Anterior cingulate cortex (tissue), 58 donors: ENCODE results near the gene SEBOX.

Experiments
- DNase-seq, 58 donors: peaks; one replicate each; lab custom pipeline; 2025; lab: John Stamatoyannopoulos, UW

The SEBOX gene

DNA sequence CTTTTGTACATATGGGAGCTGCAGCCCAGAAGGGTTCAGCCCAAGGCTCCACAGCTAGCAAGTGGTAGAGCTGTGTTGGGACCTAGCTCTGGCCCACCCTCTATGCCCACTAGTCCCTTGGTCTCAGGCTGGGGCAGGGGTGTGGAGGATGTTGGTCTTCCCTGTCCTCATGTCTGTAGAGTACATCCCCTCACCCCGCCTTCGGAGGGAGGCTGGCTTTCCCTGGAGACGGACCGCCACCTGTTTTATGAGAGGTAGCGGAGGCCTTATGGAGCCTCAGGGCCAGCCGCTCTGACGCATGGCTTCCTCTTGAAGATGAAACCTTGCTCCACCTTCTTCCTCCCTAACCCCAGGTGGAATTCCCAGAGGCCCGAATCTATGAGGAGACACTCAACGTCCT is 21.0 kb downstream of the SEBOX start:
- no peak for DNase-seq

DNA sequence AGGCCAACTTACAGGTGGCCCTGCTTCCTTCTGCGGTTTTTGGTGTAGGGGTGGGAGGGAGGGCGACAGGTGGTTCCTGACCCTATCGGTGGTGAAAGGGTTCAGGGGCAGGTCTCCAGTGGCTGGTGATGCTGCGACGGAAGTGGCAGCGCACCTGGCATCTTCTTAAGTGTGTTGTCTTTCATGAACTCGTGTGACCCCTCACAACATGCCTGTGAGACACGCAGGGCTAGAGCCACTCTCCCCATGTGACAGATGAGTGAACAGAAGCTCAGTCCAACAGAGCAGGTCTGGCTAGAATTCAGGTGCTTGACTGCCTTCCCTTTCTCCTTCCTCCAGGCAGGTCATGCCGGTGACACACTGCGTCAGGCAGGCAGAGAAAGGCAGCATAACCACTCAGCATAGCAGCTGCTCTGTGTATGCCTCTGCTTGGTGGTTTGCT is 21.5 kb downstream of the SEBOX start:
- DNase-seq, result no peak

DNA sequence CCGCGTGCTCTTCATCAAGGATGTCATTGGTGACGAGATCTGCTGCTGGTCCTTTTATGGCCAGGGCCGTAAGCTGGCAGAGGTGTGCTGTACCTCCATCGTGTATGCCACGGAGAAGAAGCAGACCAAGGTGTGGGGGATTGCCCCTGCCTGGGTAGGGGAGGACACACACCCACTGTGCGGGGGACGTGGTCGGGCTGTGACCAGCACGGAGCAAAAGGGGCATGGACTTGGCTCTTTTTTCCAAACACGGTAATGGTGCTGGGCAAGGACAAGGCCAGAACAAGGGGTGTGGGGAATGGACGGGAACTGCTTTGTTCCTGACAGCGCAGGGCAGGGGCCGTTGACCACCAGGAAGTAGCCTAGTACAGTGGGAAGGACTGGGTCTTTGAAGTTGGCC is 22.7 kb downstream of the SEBOX start:
- DNase-seq, result no peak

DNA sequence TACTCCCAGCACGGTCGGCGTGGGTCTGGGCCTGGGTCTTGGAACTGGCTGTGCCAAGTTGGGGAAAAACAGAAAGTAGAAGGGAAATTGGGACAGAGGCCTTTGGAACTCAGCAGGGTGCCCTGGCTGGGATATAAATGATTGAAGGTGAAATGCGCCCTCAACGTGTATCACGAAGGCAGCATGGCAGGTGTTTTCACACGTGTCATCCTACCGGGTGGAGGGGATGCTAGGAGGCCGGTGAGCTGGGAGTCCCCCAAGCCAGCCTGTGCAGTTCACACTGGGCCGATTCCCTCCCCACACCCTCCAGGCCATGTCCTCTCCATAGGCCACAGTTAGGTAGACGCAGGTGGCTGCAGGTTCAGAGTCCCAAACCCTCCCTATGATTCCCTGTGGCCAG is 23.5 kb downstream of the SEBOX start:
- no peak for DNase-seq

DNA sequence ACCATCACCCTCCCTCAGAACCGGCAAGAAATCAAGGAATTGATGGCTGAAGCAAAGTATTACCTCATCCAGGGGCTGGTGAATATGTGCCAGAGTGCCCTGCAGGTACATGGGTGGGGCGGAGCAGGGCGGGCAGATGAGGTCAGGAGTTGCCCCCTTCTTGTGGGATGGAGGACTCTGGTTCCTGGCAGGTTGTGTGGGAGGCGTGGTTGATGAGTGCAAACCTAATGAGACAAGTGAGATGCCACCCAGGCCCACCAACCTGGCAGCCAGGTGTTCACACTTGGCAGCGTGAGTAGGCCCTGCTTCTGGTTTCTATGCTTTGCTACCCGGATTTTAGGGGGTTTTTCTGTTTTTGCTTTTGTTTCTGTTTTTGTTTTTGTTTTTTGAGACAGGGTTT is 24.6 kb downstream of the SEBOX start:
- no peak for DNase-seq

DNA sequence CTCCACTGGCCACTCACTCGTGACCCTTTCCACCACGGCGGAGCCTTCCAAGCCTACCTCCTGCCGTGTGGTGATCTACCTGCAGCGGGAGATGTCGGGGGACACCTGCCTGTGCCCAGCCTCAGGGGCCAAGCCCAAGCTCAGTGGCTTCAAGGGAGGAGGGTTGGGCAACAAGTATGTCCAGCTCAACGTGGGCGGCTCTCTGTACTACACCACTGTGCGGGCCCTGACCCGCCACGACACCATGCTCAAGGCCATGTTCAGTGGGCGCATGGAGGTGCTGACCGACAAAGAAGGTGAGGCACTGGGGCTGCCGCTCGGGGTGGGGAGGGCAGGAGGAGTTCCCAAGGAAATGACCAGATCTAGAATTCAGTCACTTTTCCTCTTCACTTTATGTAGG is 25.6 kb downstream of the SEBOX start:
- DNase-seq, result no peak

DNA sequence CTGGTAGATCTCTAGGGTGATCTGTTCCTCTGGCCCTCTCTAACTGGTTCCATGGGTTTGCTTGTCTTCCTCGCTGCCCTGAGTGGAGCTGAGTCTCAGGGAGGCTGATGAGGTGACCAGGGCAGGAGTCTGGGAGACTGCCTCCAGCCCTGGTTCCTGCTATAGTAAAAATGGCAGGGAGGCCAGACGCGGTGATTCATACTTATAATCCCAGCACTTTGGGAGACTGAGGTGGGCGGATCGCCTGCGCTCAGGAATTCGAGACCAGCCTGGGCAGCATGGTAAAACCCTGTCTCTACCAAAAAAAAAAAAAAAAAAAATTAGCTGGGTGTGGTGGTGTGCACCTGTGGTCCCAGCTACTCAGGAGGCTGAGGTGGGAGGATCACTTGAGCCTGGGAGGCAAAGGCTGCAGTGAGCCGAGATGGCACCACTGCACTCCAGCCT is 26.2 kb downstream of the SEBOX start:
- DNase-seq, result peak in 6 of 58 donors; percentile 15 to 49 (median 29)

DNA sequence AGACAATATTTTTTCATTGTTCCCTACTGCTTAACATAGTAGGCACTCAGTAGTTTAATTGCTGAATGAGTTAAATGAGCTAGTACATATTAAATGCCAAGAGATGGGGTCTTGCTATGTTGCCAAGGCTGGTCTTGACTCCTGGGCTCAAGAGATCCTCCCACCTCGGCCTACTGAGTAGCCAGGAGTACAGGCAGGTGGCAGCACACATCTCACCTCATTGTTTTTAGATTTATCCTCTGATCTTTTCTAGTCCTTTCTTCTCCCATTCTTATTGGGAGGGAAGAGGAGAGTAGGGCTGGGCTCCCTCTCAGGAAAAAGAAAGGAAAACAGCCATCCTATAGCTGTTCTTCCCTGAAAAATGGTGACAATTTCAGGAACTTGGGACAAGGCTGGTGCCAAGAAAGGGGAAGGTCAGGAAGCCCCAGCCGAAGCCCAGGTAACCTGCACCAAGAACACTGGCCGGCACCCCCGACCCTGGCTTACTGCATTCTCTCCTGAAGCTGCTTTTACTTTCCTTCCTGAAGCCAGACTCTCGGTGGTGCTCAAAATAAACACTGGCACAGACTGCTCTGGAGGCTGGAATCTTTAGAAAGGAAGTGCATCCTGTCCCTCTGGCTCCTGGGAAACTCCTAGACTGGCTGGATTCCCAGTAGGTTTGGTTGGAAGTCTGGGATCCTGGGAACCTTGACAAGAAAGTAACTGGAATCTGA is 26.8 kb downstream of the SEBOX start:
- peak in 12 of 58 donors; percentile 6 to 57 (median 33) for DNase-seq

DNA sequence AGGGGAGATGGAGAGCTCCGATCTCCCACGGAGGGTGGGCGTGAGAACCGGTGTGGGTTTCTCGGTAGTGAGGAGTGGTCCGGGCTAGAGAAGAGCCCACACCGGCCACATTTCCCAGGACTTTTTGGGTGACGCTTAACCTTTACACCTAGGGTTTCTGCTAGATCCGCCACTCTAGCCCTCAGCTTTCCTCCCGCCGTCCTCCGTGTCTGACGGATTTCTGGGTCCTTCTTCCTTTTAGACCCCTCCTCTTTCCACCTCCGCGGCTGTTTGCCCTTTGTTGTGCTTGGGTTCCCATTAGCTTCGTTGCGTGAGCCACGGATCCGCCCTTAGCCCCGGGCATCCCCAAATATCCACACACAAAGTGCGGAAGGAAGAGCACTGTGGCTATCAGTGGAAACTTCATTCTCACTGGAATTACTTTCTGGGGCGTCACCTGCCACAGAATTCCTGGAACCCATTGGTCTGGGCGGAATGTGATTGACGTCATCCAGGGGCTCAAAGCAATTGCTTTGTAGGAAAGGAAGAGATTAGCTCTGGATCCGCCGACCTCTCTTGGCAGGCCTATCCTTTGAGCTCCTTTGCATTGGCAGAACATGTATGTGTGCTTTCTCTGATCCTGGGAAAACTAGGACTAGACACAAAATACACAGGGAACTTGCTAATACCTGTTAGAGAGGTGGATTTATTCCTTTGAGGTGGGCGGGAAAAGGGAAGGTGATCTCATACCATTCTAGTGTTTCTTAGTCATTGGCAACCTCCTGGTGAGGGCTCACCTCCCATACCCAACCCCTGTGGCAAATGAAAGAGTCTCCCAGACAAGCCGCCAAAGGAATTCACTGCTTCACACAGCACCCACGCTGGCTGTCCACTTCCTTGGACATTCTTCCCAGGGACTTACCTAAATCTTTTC is 28.8 kb downstream of the SEBOX start:
- DNase-seq, result peak in 31 of 58 donors; percentile 12 to 70 (median 39)

DNA sequence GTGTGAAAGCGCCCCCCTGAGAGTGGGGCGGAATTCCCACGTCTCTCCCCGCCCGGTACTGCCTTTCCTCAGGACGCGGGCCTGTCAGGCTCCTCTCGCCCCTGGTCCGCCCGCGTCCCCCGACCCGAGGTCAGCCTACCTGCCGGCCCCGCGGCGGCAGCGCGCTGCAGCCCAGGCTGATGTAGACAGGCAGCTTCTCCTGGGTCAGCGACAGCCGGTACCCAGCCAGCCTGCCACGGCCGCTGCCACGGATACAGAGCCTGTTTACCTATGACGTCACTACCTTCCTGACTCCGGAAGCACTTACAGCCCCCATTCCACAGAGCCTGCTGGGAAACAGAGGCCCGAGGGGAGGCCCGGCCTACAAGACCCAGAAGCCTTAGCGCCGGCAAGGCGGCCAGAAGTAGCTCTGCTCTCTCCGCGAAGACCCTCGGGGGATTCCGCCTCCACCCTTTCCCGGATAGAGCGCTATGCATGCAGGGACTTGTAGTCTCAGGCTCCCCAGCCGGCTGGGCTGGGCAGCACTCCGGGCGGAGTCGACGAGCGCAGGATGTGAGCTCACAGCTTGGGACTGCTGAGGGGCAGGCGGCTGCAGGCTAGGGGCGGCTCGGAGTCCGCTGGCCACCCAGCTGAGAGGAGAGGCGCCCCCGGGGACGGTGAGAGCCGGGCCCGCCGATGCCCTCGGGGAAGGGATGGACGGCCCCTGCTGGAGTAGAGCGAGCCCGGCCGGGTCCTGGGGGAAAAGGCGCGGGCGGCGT is 29.6 kb downstream of the SEBOX start, which contains the start of the genes IFT20 and TNFAIP1:
TSS of gene IFT20 (minus strand) at position 272 of the 758 bp plus-strand sequence. CDS start 3,487 bp downstream, outside the sequence.
TSS of gene TNFAIP1 (plus strand) at position 561 of the 758 bp plus-strand sequence. CDS start 3,761 bp downstream, outside the sequence.
- DNase-seq, result peak; percentile 91 to 100 (median 99)

DNA sequence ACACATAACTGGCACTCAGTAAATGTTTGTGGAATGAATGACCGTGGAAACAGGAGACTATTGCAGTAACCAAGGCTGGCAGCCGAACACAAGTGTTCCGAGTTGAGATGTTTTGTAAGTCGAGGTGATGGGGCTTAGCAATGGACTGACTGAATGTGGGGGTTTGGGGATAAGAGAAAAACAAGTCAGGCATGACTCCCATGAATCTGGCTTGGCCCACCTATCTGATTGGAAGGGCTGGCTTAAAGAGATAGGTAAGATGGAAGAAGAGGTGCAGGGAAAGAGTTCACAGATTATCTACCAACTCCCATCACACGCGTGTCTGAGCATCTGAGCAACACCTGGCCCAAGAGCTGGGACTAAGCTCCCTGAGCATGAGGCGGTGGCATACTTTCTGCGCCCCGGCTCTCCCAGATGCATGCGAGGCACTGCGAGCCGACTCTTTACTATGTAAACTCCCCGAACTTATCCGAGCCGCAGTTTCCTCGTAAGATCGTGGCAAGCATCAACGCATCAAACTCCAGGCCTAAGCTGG is 30.3 kb downstream of the SEBOX start:
- DNase-seq, result no peak

DNA sequence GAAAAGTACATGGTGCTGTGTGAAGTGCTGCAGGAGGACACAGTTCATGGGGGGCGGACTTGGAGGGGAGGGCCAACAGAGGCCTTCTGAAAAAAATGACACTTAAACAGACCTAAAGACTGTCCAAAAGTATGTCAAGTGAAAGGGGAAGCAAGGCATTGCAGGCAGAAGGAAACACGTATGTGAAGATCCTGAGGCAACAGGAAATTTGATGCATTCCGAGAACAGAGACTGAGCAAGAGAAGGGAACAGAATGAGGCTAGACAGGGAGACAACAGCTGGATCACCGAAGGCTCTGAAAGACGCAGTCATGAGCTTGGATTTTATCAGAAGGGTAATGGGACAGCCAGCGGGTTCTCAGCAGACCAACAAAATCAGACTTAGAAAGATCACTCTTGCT is 30.8 kb downstream of the SEBOX start:
- no peak for DNase-seq

DNA sequence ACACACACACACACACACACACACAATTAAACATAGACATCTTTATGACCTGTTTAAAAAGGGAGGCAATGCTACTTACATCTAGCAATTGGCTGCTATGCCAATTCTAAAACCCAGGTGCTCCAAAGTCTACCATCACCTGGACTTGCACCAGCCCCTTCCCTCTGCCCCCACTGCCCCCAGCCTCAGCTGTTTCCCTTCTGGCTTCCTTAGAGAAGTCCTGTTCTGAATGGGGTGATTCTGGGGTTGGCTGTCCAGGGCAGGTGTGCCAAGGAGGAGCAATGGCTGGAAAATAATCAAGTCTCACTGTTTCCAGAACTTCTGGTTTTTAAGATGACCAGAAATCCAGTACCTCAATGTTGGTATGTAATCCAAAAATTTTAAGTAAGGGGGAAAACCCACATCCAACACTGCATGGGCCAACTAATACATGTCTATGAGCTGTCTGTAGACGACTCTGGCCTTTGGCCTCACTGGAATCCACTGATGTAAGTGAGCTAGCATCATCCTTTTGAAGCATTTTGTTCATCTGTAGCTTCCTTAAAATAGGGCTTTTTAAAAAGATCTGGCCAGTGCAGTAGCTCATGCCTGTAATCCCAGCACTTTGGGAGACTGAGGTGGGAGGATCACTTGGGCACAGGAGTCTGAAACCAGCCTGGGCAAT is 31.8 kb downstream of the SEBOX start:
- no peak for DNase-seq

DNA sequence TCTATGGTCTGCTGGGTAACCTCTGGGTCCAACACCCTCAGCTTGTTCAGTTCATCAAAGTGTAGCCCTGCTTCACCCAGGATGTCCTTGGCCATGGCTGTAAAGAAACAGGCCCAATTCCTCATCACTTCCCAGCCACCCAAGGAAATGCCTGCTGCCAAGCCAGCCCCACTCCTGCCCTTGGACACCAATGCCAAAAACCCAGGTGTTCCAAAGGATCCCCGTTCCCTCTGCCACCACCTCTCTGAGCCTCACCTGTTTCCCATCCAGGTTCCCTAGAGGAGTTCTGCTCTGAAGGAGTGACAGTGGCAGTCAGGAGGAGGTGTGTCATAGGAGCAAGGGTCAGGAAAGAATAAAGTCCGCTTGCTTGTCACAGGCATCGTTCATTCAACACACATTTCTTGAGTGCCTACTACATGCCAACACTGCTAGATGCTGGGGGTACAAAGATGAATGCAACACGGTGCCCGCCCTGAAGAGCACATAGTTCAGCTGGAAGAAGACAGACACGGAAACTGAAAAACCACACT is 33.0 kb downstream of the SEBOX start:
- DNase-seq, result no peak

DNA sequence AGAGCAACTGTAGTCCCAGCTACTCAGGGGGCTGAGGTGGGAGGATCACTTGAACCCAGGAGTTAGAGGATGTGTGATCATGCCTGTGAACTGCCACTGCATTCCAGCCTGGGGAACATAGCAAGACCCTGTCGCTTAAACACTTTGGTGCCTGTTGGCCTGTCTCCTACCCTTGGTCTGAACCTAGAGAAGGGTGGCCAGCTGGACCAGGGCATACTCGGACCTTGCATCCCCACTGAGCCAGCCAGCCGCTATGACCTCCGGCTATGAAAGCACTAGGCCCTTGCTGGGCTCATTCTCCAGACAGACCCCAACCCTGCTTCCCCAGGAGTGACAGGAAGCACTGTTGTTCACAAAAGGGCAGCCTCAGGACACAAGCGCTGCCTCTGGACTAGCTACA is 34.3 kb downstream of the SEBOX start:
- no peak for DNase-seq

DNA sequence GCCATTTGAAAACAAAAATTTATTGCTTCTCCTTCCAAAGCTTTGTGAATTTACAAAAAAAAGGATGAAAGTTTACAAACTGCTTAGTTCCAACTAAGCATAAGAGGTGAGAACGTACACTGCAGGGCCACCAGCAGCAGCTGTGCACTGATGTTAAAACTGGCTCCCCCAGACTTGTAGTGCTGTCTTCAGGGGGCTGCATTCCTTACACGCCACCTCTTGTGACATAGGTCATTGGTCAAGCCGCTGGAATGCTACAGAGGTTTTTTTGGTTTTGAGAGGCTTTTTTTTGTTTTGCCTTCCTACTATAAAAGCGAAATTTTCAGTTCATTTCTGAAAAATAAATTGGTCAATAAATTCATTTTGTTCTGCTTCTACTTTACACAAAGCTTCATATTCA is 36.7 kb downstream of the SEBOX start:
- DNase-seq, result no peak

DNA sequence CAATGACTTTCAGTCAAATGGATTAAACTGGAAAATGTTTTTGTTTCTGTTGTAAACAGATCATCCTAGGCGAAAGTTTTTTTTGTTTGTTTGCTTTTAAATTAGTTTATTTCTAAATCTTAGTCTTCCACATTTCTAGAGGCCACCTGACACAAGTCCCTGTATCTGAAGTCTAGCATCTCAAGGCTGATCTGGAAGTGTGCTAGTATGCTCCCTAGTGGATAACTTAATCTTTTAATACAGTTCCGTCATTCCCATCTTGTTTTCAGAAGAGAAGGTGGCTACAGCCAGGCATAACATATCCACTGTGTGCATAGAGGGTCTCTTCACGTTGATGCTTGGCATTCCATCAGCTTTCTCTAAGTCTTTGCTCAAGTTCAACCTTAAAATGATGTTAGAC is 37.3 kb downstream of the SEBOX start:
- no peak for DNase-seq

DNA sequence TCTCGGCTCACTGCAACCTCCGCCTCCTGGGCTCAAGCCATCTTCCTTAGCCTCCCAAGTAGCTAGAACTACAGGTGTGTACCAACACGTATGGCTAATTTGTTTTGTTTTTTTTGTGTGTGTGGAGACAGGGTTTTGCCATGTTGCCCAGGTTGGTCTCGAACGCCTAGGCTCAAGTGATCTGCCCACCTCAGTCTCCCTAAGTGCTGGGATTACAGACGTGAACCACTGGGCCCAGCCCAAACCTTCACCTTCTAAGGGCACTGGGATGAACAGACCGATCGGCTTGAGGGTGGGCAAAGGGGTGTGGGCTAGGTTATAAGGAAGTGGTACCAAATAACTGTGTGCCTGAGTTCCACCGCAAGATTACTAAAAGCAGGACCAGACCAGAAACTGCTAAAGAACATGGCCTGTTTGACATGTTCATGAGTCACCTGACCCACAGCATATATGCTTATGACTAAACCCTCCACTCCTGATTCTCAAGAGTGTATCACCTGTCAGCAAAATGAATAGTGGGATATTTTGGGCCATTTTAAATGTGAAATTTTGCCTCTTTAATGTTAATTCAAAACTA is 37.9 kb downstream of the SEBOX start:
- DNase-seq, result no peak

DNA sequence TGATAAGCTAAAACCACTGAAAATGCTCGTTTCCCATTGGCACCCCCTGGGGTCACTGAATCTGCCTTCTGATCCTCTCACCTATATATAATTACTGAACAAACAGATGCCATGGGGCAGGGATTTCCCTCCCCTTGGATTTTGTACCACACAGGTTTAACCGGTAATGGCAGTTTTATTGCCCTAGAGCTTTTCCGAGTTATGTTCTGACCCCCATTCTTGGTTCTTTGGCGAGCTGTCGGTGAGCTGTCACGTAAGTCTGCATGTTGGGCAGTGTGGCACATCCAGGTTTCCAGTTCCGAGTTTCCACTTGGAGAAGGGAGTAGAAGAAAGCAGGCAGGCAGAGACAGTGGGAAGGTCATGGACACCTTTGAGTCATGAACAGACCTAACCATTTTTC is 38.9 kb downstream of the SEBOX start:
- no peak for DNase-seq
